HL-60/S4 (cell line): Measurements from ENCODE around the gene TNNT3.

Experiments used
- in situ Hi-C: fragments of 300-500 bp; cut with MboI; formaldehyde crosslinking; loops from 2 replicates; pipeline ENCODE4 v1.14.3; 2022; ENCODE audit warnings: low sequenced_read_pairs

The TNNT3 gene

GRCh38 chr11:1982873-1983600, 63.5 kb downstream of the TNNT3 start:
- in situ Hi-C loops = no loop called here

- in situ Hi-C loops = no loop called here
Measured at GRCh38 chr11:1983601-1983961, 64.1 kb downstream of the TNNT3 start.

- in situ Hi-C loops = no loop called here
Measured at GRCh38 chr11:1987024-1987423, 67.5 kb downstream of the TNNT3 start.

GRCh38 chr11:1988174-1988573, 68.7 kb downstream of the TNNT3 start:
- in situ Hi-C loops = no loop called here
